ENCODE measurements around the gene CTNNA3. TPM values are rescaled to one million over a fixed set of nuclear protein-coding genes. Genes with fewer than 3 reads are reported as not detected.
"Not testable (repeated sequence)": the region's sequence is repeated elsewhere in the genome, so short reads cannot be mapped to it uniquely, and the experiment has no call there.

CTNNA3 gene
- polyA plus RNA-seq, 12 donors = 5.5 to 25.4 (median 10.2) TPM; not detected in 1

- DNase-seq = no peak
Observed at GRCh38 chr10:66390926-66391325, 1305.1 kb downstream of the CTNNA3 start.

GRCh38 chr10:66381045-66381444 lies 1315.0 kb downstream of the CTNNA3 start:
- no peak for DNase-seq

- no peak for DNase-seq
Observed at GRCh38 chr10:66378117-66378876, 1317.7 kb downstream of the CTNNA3 start.

- DNase-seq = no peak
Observed at GRCh38 chr10:66368146-66368545, 1327.8 kb downstream of the CTNNA3 start.

GRCh38 chr10:66366163-66366562 lies 1329.8 kb downstream of the CTNNA3 start:
- no peak for DNase-seq

GRCh38 chr10:66365686-66366085 lies 1330.3 kb downstream of the CTNNA3 start:
- no peak for DNase-seq

GRCh38 chr10:66362522-66362921 lies 1333.5 kb downstream of the CTNNA3 start:
- DNase-seq = no peak

- DNase-seq = not testable (repeated sequence)
Observed at GRCh38 chr10:66353822-66354221, 1342.2 kb downstream of the CTNNA3 start.

GRCh38 chr10:66353422-66353821 lies 1342.6 kb downstream of the CTNNA3 start:
- DNase-seq = no peak

GRCh38 chr10:66350622-66351399 lies 1345.2 kb downstream of the CTNNA3 start:
- DNase-seq = no peak

GRCh38 chr10:66349726-66350125 lies 1346.3 kb downstream of the CTNNA3 start:
- DNase-seq = no peak

- DNase-seq = no peak
Observed at GRCh38 chr10:66349076-66349475, 1346.9 kb downstream of the CTNNA3 start.

- peak; percentile 46 for DNase-seq
Observed at GRCh38 chr10:66337211-66337610, 1358.8 kb downstream of the CTNNA3 start.

GRCh38 chr10:66336791-66337190 lies 1359.2 kb downstream of the CTNNA3 start:
- DNase-seq = peak; percentile 23

GRCh38 chr10:66335753-66336152 lies 1360.2 kb downstream of the CTNNA3 start:
- not testable (repeated sequence) for DNase-seq

GRCh38 chr10:66329147-66329546 lies 1366.8 kb downstream of the CTNNA3 start:
- no peak for DNase-seq

- DNase-seq = no peak
Observed at GRCh38 chr10:66326876-66327275, 1369.1 kb downstream of the CTNNA3 start.

GRCh38 chr10:66322777-66323176 lies 1373.2 kb downstream of the CTNNA3 start:
- no peak for DNase-seq

GRCh38 chr10:66321723-66322665 lies 1374.0 kb downstream of the CTNNA3 start:
- peak; percentile 29 for DNase-seq

GRCh38 chr10:66318761-66319160 lies 1377.2 kb downstream of the CTNNA3 start:
- DNase-seq = no peak

- DNase-seq = no peak
Observed at GRCh38 chr10:66307826-66308225, 1388.2 kb downstream of the CTNNA3 start.

- DNase-seq = no peak
Observed at GRCh38 chr10:66301078-66301477, 1394.9 kb downstream of the CTNNA3 start.

Data from muscle of arm (tissue), 12 donors.